ENCODE data around the gene ZKSCAN2.

ZKSCAN2 gene

DNA sequence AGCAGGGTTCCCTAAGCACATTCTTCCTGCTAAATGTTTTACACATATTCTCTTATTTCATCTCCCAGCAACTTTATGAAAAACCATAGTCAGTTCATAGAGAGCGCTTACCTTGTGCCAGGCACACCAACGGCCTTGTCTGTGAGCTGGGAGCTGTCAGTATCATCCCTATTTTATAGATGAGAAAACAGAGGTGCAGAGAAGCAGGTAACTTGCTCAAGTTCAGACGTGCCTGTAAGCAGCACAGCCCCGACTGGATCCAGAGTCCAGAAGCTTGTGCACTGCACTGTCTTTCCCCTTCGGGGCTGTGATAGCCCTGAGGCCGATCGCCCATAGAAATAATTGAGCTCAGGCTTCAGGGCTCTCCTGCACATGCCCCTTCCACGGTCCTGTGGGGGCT lies 34.7 kb downstream of the ZKSCAN2 start:
- no peak for DNase-seq

DNA sequence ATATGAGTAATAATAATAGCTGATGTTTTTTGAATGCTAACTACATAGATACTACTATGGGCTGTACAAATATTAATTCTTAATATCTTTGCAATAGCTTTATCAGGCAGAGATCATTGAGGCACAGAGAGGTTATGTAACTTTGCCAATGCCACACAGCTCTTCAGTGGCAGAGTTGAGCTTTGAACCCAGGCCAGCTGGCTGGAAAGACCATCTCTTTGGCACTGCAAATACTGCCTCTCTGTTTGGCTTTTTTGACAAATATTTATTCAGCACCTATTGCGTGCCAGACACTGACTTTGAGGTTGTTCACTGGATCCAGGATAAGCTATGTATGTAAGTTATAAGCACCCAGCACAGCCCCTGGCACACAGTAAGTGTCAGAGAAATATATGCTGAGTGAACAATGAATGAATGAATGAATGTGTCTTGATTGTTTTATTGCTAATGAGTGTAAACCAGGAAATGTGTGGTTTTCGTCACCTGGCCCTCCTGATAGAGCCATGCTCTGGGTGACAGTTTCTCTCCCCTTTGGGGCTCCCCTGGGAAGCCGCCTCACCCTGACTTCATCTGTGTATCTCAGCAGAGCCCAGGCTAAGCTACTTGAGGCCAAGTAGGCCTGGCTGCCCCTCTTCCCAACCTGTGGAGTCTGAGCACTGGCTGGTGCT lies 38.4 kb downstream of the ZKSCAN2 start:
- DNase-seq: no peak

DNA sequence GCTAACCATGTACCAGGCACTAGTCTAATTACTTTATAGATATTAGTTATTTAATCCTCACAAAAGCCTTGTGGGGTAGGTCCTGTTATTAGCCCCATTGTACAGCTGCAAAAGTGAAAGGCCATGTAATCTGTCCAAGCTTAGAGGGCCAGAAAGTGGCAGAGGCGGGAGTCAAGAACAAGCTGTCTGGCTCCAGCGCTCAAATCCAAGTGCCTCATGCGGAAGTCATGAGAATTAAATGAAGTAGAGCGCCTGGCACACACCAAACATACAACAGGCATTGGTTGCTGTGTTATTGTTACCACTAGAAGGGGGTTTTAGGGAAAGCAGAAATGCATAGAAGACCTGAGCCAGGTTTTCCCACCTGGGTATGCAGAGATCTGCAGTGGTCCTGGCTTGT lies 39.7 kb downstream of the ZKSCAN2 start:
- no peak for DNase-seq

DNA sequence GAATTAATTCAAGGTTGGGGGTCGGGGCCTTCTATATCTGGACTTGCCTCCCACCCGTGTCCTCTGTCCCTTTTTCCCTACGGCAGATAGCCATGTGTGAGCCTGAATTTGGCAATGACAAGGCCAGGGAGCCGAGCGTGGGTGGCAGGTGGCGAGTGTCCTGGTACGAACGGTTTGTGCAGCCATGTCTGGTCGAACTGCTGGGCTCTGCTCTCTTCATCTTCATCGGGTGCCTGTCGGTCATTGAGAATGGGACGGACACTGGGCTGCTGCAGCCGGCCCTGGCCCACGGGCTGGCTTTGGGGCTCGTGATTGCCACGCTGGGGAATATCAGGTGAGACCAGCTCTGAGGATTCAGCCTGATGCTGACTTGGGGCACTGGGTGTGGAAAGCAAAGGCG lies 40.5 kb downstream of the ZKSCAN2 start:
- DNase-seq: no peak

DNA sequence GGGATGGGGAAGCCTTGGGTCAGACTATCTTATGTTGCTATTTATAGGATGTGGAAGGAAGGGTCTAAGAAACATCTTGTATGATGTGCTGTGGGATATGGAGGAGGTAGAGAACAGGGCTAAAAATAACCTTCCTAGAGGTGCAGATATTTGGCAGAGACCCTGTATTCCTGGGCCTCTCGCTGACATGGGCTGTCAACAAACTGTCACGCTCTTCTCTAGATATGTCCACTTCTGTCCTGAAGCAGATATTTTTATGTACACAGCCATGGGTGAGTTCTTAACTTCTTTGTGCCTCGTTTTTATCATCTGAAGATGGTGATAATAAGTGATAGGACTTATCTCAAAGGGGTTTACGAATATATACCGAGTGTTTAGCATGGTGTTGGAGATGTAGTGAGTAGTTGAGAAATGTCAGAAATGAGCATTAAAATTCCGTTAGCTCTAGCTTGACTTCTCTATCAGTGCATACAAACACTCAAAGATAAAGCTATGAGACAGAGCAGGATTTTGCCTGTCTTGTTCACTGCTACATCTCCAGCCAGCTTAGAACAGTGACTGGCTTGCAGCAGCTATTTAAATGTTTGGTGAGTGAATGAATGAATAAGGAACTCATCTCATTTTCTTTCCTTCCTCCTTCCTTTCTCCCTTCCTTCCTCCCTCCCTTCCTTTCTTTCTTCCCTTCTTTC lies 43.8 kb downstream of the ZKSCAN2 start:
- DNase-seq: no peak

DNA sequence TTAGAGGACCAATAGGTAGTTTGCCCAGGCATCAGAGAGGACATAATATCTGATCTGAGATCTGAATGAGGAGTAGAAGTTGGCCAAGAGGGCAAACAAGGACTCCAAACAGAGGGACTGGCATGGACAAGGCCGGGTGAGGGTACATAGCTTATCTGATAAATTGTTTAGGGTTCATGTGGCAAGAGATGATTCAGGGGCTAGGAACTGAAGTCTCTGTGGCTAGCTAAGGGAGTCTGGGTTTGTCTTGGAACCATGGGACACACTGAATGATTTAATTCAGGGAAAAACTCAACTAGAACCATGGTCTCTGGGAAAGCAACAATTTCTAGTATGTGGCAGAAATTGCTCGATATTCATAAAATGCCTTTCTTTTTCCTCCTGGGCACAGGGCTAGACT lies 45.0 kb downstream of the ZKSCAN2 start:
- no peak for DNase-seq

DNA sequence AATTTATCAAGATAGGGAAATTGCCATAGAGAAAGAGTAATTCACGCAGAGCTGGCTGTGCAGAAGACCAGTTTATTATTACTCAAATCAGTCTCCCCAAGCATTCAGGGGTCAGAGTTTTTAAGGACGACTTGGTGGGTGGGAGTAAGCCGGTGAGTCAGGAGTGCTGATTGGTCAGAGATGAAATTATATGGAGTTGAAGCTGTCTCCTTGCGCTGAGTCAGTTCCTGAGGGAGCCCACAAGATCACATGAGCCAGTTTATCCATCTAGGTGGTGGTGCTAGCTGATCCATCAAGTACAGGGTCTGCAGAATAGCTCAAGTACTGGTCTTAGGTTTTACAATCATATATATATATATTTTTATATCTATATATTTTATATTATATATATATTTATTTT lies 46.9 kb downstream of the ZKSCAN2 start:
- no peak for DNase-seq

DNA sequence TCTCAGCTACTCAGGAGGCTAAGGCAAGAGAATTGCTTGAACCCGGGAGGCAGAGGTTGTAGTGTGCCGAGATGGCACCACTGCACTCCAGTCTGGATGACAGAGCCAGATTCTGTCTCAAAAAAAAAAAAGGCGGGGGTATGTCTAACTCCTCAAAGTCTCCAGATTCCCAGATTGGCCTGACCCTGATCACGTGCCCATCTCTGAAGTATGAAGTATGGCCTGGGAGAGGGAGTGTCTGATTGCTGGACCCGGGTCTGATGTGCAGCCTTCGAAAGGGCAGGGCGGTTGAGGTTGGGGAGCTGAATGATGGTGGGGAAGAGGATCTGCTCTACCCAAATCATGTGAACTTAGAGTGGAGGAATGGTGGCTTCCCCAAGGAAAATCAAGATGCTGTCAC lies 58.2 kb downstream of the ZKSCAN2 start:
- DNase-seq: no peak

DNA sequence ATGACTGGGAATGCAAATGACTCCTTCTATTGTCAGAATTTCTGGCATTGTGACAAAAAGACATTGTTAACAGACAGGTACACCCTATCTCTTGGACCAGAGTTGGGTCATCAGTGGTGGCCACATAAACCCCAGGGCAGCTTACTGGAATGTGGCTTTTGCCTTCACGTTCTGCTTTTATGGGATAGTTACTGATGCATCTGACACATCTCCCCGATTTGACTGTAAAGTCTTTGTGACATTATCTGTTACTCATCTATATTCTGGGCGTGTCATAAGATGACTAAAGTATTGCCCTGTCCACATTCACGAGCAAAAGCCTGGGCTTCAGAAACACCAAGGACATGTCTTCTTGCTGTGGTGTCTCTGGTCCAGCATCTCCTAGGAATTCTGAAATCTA lies 59.6 kb downstream of the ZKSCAN2 start:
- DNase-seq: no peak

DNA sequence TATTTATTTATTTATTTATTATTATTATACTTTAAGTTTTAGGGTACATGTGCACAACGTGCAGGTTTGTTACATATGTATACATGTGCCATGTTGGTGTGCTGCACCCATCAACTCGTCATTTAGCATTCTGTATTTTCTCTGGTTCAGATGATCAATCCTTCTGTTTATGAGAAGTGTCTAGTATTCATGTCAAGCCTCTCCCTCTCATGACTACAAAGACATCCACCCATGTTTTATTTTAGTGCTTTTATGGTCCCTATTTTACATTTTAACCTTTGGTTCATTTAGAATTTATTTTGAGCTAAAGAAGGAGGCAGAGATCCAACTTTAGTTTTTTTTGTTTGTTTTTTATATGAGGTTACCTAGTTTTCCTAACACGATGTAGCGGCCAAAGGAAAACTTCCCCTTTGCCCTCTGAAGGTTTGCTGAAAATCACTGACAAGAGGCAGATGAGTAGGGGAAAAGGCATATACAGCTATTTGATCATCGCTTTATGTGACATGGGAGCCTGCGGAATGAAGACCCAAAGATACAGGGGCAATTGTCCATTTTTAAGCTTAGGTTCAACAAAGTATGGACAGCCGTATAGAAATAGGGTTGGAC lies 63.3 kb downstream of the ZKSCAN2 start:
- no peak for DNase-seq

DNA sequence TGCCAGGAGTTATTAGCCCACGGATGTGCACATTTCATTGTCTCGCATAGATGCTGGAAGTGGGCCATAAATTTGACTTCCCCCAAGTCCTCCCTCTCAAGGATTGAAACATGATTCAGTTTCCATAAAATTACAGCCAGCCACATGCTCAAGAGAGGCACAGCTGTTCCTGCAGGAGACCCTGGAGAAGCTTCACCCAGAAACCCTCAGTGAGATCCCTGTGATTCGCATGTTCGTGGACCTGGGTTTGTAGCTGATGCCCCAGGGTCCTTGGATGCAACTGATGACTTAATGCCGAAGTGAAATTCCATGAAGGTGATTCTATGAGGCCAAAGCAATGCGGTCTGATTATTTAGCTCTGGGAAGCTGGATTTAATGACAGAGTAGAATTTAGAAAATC lies 65.5 kb downstream of the ZKSCAN2 start:
- DNase-seq: no peak

DNA sequence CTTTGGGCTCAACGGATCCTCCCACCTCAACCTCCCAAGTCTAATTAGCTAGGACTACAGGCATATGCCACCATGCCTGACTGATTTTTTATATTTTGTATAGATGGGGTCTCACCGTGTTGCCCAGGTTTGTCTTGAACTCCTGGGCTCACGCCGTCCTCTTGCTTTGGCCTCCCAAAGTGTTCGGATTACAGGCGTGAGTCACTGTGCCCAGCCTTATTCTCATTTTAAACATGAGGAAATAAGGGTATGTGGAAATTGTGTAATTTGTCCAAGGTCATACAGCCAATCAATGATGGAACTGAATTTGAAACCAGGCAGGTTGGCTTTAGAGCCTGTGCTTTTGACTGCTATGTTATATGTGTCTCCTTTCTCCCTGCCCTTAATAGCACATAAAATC lies 68.3 kb downstream of the ZKSCAN2 start:
- DNase-seq: no peak

DNA sequence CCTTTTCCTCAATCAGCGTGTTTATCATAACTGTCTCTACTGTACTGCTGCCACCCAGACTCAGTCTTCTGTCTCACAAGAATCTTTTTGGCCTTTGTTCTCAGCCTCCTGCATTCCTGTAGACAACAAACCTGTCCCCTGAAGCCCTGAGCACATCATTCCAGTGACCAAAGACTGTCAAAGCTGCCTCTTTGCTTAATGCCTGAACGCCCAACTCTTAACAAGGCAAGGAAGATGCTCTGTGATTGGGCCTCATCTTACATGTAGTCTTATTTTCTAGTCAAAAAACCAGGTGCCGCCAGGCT lies 70.2 kb downstream of the ZKSCAN2 start:
- no peak for DNase-seq
